AG09319 (cell line): Measurements from ENCODE around the gene BATF.

ENCODE experiments used
- DNase-seq: peaks from one replicate; pipeline ENCODE4 v3.0.0-alpha.2; 2010; ENCODE audit warnings: low read depth; ENCODE audit errors: extremely low read depth
- TF ChIP-seq, protein P1 (sequence below): IDR thresholded peaks from 2 replicates; pipeline ENCODE4 v1.5.1; 2011; ENCODE audit warnings: low read depth, mild to moderate bottlenecking, inconsistent platforms, low read length, moderate library complexity

BATF gene

DNA sequence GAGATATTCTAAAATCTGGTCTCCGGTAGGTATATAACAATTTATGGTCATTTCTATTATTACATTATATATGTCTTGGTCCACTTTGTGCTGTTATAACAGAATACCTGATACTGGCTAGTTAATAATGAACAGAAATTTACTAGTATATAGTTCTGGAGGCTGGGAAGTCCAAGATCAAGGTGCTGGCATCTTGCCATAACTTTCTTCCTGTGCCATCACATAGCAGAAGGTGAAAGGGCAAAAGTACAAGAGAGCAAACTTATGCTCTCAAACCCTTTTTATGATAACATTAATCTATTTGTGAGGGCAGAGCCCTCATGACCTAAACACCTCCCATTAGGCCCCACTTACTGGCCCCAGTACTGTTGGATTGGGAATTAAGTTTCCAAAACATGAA is 17.9 kb upstream of the BATF start:
- DNase-seq, result no peak
- TF ChIP-seq, protein P1, sequence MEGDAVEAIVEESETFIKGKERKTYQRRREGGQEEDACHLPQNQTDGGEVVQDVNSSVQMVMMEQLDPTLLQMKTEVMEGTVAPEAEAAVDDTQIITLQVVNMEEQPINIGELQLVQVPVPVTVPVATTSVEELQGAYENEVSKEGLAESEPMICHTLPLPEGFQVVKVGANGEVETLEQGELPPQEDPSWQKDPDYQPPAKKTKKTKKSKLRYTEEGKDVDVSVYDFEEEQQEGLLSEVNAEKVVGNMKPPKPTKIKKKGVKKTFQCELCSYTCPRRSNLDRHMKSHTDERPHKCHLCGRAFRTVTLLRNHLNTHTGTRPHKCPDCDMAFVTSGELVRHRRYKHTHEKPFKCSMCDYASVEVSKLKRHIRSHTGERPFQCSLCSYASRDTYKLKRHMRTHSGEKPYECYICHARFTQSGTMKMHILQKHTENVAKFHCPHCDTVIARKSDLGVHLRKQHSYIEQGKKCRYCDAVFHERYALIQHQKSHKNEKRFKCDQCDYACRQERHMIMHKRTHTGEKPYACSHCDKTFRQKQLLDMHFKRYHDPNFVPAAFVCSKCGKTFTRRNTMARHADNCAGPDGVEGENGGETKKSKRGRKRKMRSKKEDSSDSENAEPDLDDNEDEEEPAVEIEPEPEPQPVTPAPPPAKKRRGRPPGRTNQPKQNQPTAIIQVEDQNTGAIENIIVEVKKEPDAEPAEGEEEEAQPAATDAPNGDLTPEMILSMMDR, result no peak

DNA sequence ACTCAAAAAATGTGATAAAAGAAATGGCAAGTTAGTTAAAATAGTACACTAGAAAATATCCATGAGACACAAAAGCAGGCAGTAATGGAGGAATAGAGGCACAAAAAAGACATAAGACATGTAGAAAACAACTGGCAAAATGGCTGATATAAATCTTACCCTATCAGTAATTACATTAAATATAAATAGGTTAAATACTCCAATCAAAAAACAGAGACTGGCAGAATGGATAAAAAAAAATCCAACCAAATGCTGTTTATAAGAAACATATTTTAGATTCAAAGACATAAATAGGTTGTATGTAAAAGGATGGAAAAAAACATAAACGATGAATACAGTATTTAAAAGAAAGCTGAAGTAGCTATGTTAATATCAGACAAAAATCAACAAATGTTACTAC is 15.3 kb upstream of the BATF start:
- TF ChIP-seq, protein P1, result no peak
- no peak for DNase-seq

DNA sequence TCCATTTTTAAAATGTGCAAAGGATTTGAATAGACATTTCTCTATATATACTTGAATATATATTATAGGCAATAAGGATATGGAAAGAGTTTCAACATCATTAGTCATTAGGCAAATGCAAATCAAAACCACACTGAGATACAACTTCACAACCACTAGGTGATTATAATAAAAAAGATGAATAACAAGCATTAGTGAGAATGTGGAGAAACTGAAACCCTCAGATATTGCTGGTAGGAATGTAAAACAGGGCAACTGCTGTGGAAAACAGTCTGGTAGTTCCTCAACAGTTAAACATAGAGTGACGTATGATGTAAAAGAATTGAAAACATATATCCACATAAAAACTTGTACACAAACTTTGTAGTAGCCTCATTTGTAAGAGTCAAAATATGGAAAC is 11.7 kb upstream of the BATF start:
- DNase-seq, result no peak
- TF ChIP-seq, protein P1, result no peak

- TF ChIP-seq, protein P1, result no peak
- no peak for DNase-seq
These were observed 11.1 kb upstream of the BATF start for GRCh38 chr14:75511201-75511600.

GRCh38 chr14:75513911-75514672 is 8.2 kb upstream of the BATF start:
- TF ChIP-seq, protein P1, result no peak
- DNase-seq, result no peak

- no peak for DNase-seq
- TF ChIP-seq, protein P1, result peak; percentile 27
These were observed 7.3 kb upstream of the BATF start for GRCh38 chr14:75514673-75515628.

DNA sequence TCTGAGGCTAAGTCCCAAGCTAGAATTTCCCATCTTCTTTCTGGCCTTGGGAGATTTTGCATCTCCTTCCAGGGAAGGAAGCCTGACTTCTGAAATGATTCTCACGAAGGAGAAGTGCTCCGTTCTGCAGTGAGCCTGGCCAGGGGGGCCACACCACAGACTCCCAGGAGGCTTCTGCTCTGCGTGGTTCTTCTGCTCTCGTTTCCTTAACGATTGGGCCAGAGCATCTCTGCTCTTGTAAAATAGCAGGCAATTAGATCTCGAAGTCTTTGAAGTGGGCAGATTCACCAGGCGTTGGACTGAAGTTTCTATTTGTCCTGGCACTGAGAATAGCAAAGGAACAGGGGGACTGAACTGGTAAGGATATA is 6.7 kb upstream of the BATF start:
- TF ChIP-seq, protein P1, result no peak
- no peak for DNase-seq
